MM.1S (cell line): Measurements from ENCODE around the gene E2F8.

Source experiments
- DNase-seq: peaks from one replicate; pipeline ENCODE4 v3.0.0-alpha.2; 2015
- H2AFZ ChIP-seq: fragments of 300-600 bp; sonication (generic); 2 replicates; pipeline ENCODE4 v1.6.0; 2016; ENCODE audit warnings: antibody characterized with exemption, low read length
- H3F3A ChIP-seq: fragments of 300-600 bp; sonication (generic); 2 replicates; pipeline ENCODE4 v1.6.1; 2016; ENCODE audit warnings: mild to moderate bottlenecking, antibody characterized with exemption, low read length, moderate library complexity, mixed read lengths; ENCODE audit not compliant: insufficient read depth
- H3K27ac ChIP-seq: fragments of 300-600 bp; sonication (generic); 2 replicates; pipeline ENCODE4 v1.5.1; 2016; ENCODE audit warnings: mild to moderate bottlenecking, low read length
- H3K27me3 ChIP-seq: fragments of 300-600 bp; sonication (generic); replicated peaks from 2 replicates; pipeline ENCODE4 v1.6.0; 2016; ENCODE audit warnings: low read length; ENCODE audit not compliant: insufficient read depth
- H3K36me3 ChIP-seq: fragments of 300-600 bp; sonication (generic); replicated peaks from 2 replicates; pipeline ENCODE4 v1.6.1; 2016; ENCODE audit warnings: mild to moderate bottlenecking, low read length, mixed read lengths; ENCODE audit not compliant: insufficient read depth
- H3K4me1 ChIP-seq: fragments of 300-600 bp; sonication (generic); 2 replicates; pipeline ENCODE4 v1.6.1; 2016; ENCODE audit warnings: low read length, mixed read lengths
- H3K4me2 ChIP-seq: fragments of 300-600 bp; sonication (generic); 2 replicates; pipeline ENCODE4 v1.6.0; 2016; ENCODE audit warnings: low read depth, low read length
- H3K4me3 ChIP-seq: fragments of 300-600 bp; sonication (generic); 2 replicates; pipeline ENCODE4 v1.5.1; 2016; ENCODE audit warnings: low read length, mixed read lengths
- H3K79me2 ChIP-seq: fragments of 300-600 bp; sonication (generic); 2 replicates; pipeline ENCODE4 v1.6.1; 2016; ENCODE audit warnings: mixed run types, low read length, mixed read lengths
- H3K9ac ChIP-seq: fragments of 300-600 bp; sonication (generic); 2 replicates; pipeline ENCODE4 v1.6.1; 2016; ENCODE audit warnings: low read length, mixed read lengths
- H3K9me2 ChIP-seq: fragments of 300-600 bp; sonication (generic); replicated peaks from 2 replicates; pipeline ENCODE4 v1.6.1; 2016; ENCODE audit warnings: mild to moderate bottlenecking, low read length, mixed read lengths; ENCODE audit not compliant: insufficient read depth
- H3K9me3 ChIP-seq: fragments of 300-600 bp; sonication (generic); replicated peaks from 2 replicates; pipeline ENCODE4 v1.6.1; 2016; ENCODE audit warnings: mild to moderate bottlenecking, low read length, mixed read lengths; ENCODE audit not compliant: insufficient read depth
- H4K20me1 ChIP-seq: fragments of 300-600 bp; sonication (generic); 2 replicates; pipeline ENCODE4 v1.6.1; 2016; ENCODE audit warnings: mild to moderate bottlenecking, low read length, moderate library complexity, mixed read lengths; ENCODE audit not compliant: insufficient read depth
- CTCF ChIP-seq: fragments of 300-600 bp; sonication (generic); IDR thresholded peaks from 2 replicates; pipeline ENCODE4 v1.5.1; 2016; ENCODE audit warnings: antibody characterized with exemption, low read length, mixed read lengths
- EZH2 ChIP-seq: fragments of 300-600 bp; sonication (generic); optimal IDR thresholded peaks from 2 replicates; pipeline ENCODE3; 2017; ENCODE audit warnings: low read depth, mild to moderate bottlenecking, antibody characterized with exemption, low read length, mixed read lengths
- EZH2phosphoT487 ChIP-seq: fragments of 300-600 bp; sonication (generic); IDR thresholded peaks from 2 replicates; pipeline ENCODE4 v1.6.1; 2018; ENCODE audit warnings: antibody characterized with exemption, low read length

Gene E2F8

GRCh38 chr11:19228968-19229367 is 11.8 kb downstream of the E2F8 start:
- no peaks in the 10 kb centered on the region for H3K9me3 ChIP-seq
- H3K27ac ChIP-seq: no peak overlapping the region
- TF ChIP-seq CTCF (no peak), EZH2phosphoT487 (no peak), EZH2 (no peak)
- peaks cover 8% of the 10 kb centered on the region; the same call in 1 of the 2 replicates for H3K36me3 ChIP-seq
- no peak for DNase-seq
- no peak overlapping the region for H3K4me2 ChIP-seq
- no peaks in the 10 kb centered on the region for H3K27me3 ChIP-seq
- H3K79me2 ChIP-seq: no peaks in the 10 kb centered on the region
- H3K4me3 ChIP-seq: no peak overlapping the region
- no peak overlapping the region for H3K9ac ChIP-seq
- no peaks in the 10 kb centered on the region for H3K9me2 ChIP-seq
- no peak overlapping the region for H2AFZ ChIP-seq
- H3K4me1 ChIP-seq: no peaks in the 10 kb centered on the region
- H4K20me1 ChIP-seq: no peaks in the 10 kb centered on the region
- no peaks in the 10 kb centered on the region for H3F3A ChIP-seq

DNA sequence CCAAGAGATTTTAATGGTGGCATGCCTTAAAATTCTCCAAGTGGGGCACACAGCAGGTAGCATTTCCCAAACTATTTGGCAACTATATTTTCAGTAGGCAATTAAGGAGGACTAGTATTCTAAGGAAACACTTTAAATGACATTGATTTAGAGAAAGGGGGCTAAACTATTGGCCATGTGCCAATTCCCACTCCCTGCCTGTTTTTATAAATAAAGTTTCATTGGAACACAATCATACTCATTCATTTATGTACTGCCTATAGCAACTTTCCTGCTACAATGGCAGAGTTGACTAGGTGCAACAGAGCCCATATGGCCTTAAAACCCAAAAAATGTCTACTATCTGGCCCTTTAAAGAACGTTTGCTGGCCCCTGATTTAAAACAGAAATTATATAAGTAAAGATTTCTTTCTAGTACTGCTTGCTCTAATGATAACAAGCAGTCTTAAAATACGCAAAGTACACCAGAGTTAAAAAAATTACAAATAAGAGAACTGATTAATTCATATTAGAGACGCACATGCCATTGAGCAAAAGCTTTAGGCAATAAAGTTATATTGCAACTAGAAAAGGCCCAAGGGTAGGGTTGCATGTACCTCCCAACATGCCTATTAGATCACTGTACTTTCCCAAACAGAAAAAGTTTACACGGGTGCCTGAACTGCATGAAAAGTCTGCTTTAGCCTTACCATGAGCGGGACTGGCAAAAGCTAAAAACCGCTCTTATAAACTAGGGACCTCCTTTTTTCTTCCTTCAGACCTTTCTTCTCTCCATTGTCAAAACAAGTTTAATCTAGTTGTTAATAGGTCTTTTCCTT is 14.2 kb downstream of the E2F8 start:
- Histone ChIP-seq H4K20me1 (no peaks in the 10 kb centered on the region), H3K27ac (no peak overlapping the region), H3K27me3 (no peaks in the 10 kb centered on the region), H3K36me3 (peaks cover 8% of the 10 kb centered on the region; the same call in 1 of the 2 replicates), H3K9me3 (no peaks in the 10 kb centered on the region), H3F3A (no peaks in the 10 kb centered on the region), H3K4me2 (no peak overlapping the region), H2AFZ (no peak overlapping the region), H3K9me2 (no peaks in the 10 kb centered on the region), H3K4me3 (no peak overlapping the region), H3K9ac (no peak overlapping the region), H3K4me1 (no peaks in the 10 kb centered on the region), H3K79me2 (no peaks in the 10 kb centered on the region)
- no peak for TF ChIP-seq EZH2
- TF ChIP-seq CTCF: no peak
- TF ChIP-seq EZH2phosphoT487: no peak
- DNase-seq: no peak

GRCh38 chr11:19225581-19225980 is 15.2 kb downstream of the E2F8 start:
- Histone ChIP-seq H3K4me3 (no peak overlapping the region), H3K9me2 (no peaks in the 10 kb centered on the region), H3K4me1 (no peaks in the 10 kb centered on the region), H3K36me3 (peaks cover 8% of the 10 kb centered on the region; the same call in 1 of the 2 replicates), H2AFZ (no peak overlapping the region), H3F3A (no peaks in the 10 kb centered on the region), H3K4me2 (no peak overlapping the region), H3K27ac (no peak overlapping the region), H3K9me3 (no peaks in the 10 kb centered on the region), H3K27me3 (no peaks in the 10 kb centered on the region), H3K79me2 (no peaks in the 10 kb centered on the region), H3K9ac (no peak overlapping the region), H4K20me1 (no peaks in the 10 kb centered on the region)
- TF ChIP-seq CTCF: no peak
- TF ChIP-seq EZH2: no peak
- TF ChIP-seq EZH2phosphoT487: no peak
- no peak for DNase-seq
